HG03025 (cell line): ENCODE measurements around the gene STAP2.
"Not testable (repeated sequence)": the region's sequence is repeated elsewhere in the genome, so short reads cannot be mapped to it uniquely, and the experiment has no call there.

Experiments used
- ATAC-seq: cut with Tn5 transposase; IDR thresholded peaks from one replicate; pipeline ENCODE4 v1.9.1; 2021; ENCODE audit warnings: mild to moderate bottlenecking, moderate library complexity; ENCODE audit not compliant: unreplicated experiment, low FRiP score

The STAP2 gene

GRCh38 chr19:4359627-4360000 lies 21.0 kb upstream of the STAP2 start:
- ATAC-seq: no peak

GRCh38 chr19:4358709-4359626 lies 20.3 kb upstream of the STAP2 start:
- no peak for ATAC-seq

- no peak for ATAC-seq
Measured at GRCh38 chr19:4357921-4358326, 19.3 kb upstream of the STAP2 start.

GRCh38 chr19:4357095-4357797 lies 18.6 kb upstream of the STAP2 start:
- no peak for ATAC-seq

GRCh38 chr19:4354897-4355296 lies 16.3 kb upstream of the STAP2 start:
- ATAC-seq: no peak

GRCh38 chr19:4354282-4354681 lies 15.7 kb upstream of the STAP2 start:
- no peak for ATAC-seq

GRCh38 chr19:4352701-4353121 lies 14.1 kb upstream of the STAP2 start:
- ATAC-seq: no peak

GRCh38 chr19:4350726-4351125 lies 12.1 kb upstream of the STAP2 start:
- ATAC-seq: no peak

GRCh38 chr19:4350111-4350510 lies 11.5 kb upstream of the STAP2 start:
- ATAC-seq: no peak

GRCh38 chr19:4349225-4349624 lies 10.6 kb upstream of the STAP2 start:
- ATAC-seq: not testable (repeated sequence)

- ATAC-seq: no peak
Measured at GRCh38 chr19:4347521-4347920, 8.9 kb upstream of the STAP2 start.

GRCh38 chr19:4346020-4346383 lies 7.4 kb upstream of the STAP2 start:
- no peak for ATAC-seq

- no peak for ATAC-seq
Measured at GRCh38 chr19:4345342-4346019, 6.9 kb upstream of the STAP2 start.

GRCh38 chr19:4343370-4344307 lies 5.0 kb upstream of the STAP2 start, which contains the start of gene MPND:
TSS of gene MPND (plus strand) at chr19:4343562. CDS start at chr19:4343594, 32 bp downstream.
- ATAC-seq: peak; percentile 52

GRCh38 chr19:4342615-4343369 lies 4.2 kb upstream of the STAP2 start:
- ATAC-seq: peak; percentile 78

GRCh38 chr19:4342314-4342614 lies 3.6 kb upstream of the STAP2 start:
- ATAC-seq: no peak

GRCh38 chr19:4337906-4338440 lies 654 bp downstream of the STAP2 start:
- no peak for ATAC-seq

- ATAC-seq: no peak
Measured at GRCh38 chr19:4334929-4335570, 3.6 kb downstream of the STAP2 start.

GRCh38 chr19:4329858-4330257 lies 8.8 kb downstream of the STAP2 start:
- no peak for ATAC-seq
